ENCODE measurements around the gene GABPA.
A peak's percentile ranks its signal among the peaks of the same experiment; 100 is the strongest.

Gene GABPA

GRCh38 chr21:25809013-25809412 lies 74.2 kb downstream of the GABPA start:
- Histone ChIP-seq H3K4me3 (ENCODE audit: low read depth, low read length) (no peak overlapping the region), H3K9me3 (ENCODE audit: control insufficient read depth, insufficient read depth, low read length) (no peaks in the 10 kb centered on the region), H3K4me1 (ENCODE audit: control insufficient read depth, insufficient read depth, low read length) (no peaks in the 10 kb centered on the region), H3K27me3 (ENCODE audit: control insufficient read depth, insufficient read depth, low read length) (no peaks in the 10 kb centered on the region), H3K36me3 (ENCODE audit: control insufficient read depth, insufficient read depth, low read length) (no peaks in the 10 kb centered on the region), H3K9ac (ENCODE audit: low read depth, low read length) (no peak overlapping the region), H3K27ac (ENCODE audit: low read depth, low read length) (no peak overlapping the region)

GRCh38 chr21:25811186-25811585 lies 76.4 kb downstream of the GABPA start:
- Histone ChIP-seq H3K4me1 (ENCODE audit: control insufficient read depth, insufficient read depth, low read length) (no peaks in the 10 kb centered on the region), H3K9me3 (ENCODE audit: control insufficient read depth, insufficient read depth, low read length) (no peaks in the 10 kb centered on the region), H3K4me3 (ENCODE audit: low read depth, low read length) (no peak overlapping the region), H3K36me3 (ENCODE audit: control insufficient read depth, insufficient read depth, low read length) (no peaks in the 10 kb centered on the region), H3K27ac (ENCODE audit: low read depth, low read length) (no peak overlapping the region), H3K27me3 (ENCODE audit: control insufficient read depth, insufficient read depth, low read length) (no peaks in the 10 kb centered on the region), H3K9ac (ENCODE audit: low read depth, low read length) (no peak overlapping the region)

GRCh38 chr21:25813917-25814316 lies 79.1 kb downstream of the GABPA start:
- no peak overlapping the region for H3K4me3 ChIP-seq (ENCODE audit: low read depth, low read length)
- H3K27me3 ChIP-seq (ENCODE audit: control insufficient read depth, insufficient read depth, low read length): no peaks in the 10 kb centered on the region
- H3K9me3 ChIP-seq (ENCODE audit: control insufficient read depth, insufficient read depth, low read length): no peaks in the 10 kb centered on the region
- peaks cover 6% of the 10 kb centered on the region; the same call in 1 of the 2 replicates for H3K4me1 ChIP-seq (ENCODE audit: control insufficient read depth, insufficient read depth, low read length)
- H3K9ac ChIP-seq (ENCODE audit: low read depth, low read length): no peak overlapping the region
- H3K27ac ChIP-seq (ENCODE audit: low read depth, low read length): no peak overlapping the region
- H3K36me3 ChIP-seq (ENCODE audit: control insufficient read depth, insufficient read depth, low read length): no peaks in the 10 kb centered on the region

- Histone ChIP-seq H3K4me3 (ENCODE audit: low read depth, low read length) (no peak overlapping the region), H3K9ac (ENCODE audit: low read depth, low read length) (no peak overlapping the region), H3K36me3 (ENCODE audit: control insufficient read depth, insufficient read depth, low read length) (no peaks in the 10 kb centered on the region), H3K4me1 (ENCODE audit: control insufficient read depth, insufficient read depth, low read length) (peaks cover 6% of the 10 kb centered on the region; the same call in 1 of the 2 replicates), H3K27me3 (ENCODE audit: control insufficient read depth, insufficient read depth, low read length) (no peaks in the 10 kb centered on the region), H3K27ac (ENCODE audit: low read depth, low read length) (no peak overlapping the region), H3K9me3 (ENCODE audit: control insufficient read depth, insufficient read depth, low read length) (no peaks in the 10 kb centered on the region)
Measured at GRCh38 chr21:25818121-25818520, 83.3 kb downstream of the GABPA start.

- Histone ChIP-seq H3K4me1 (ENCODE audit: control insufficient read depth, insufficient read depth, low read length) (peaks cover 6% of the 10 kb centered on the region; the same call in 1 of the 2 replicates), H3K4me3 (ENCODE audit: low read depth, low read length) (no peak overlapping the region), H3K9ac (ENCODE audit: low read depth, low read length) (no peak overlapping the region), H3K9me3 (ENCODE audit: control insufficient read depth, insufficient read depth, low read length) (no peaks in the 10 kb centered on the region), H3K27me3 (ENCODE audit: control insufficient read depth, insufficient read depth, low read length) (no peaks in the 10 kb centered on the region), H3K36me3 (ENCODE audit: control insufficient read depth, insufficient read depth, low read length) (no peaks in the 10 kb centered on the region), H3K27ac (ENCODE audit: low read depth, low read length) (peak overlapping the region; percentile 2)
Measured at GRCh38 chr21:25818551-25818950, 83.8 kb downstream of the GABPA start.

Measured in HUES48 (cell line).